GM19467 (cell line): ENCODE measurements around the gene PRKN.

Experiments
- ATAC-seq: cut with Tn5 transposase; IDR thresholded peaks from one replicate; pipeline ENCODE4 v1.9.1; 2021; ENCODE audit warnings: mild to moderate bottlenecking, moderate library complexity; ENCODE audit not compliant: unreplicated experiment

PRKN gene

DNA sequence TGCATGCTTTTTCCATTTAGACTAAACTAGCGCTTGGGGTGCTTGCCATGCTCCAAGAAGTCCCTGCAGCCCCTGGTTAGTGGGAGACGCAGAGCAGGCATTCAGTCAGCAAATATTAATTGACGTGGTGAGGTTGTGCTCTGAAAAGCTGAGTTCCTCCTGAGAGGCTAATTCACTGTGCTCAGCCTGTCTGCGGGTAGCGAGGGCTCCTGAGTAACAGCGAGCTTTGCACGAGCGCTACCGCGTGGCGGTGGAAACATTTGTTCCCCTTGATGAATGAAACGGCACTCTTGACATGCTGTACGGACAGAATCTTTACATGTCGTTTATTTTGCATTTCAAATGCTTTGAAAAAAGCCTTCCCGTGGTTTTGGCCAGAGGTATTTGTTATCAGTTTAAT, 1283.1 kb downstream of the PRKN start:
- no peak for ATAC-seq

DNA sequence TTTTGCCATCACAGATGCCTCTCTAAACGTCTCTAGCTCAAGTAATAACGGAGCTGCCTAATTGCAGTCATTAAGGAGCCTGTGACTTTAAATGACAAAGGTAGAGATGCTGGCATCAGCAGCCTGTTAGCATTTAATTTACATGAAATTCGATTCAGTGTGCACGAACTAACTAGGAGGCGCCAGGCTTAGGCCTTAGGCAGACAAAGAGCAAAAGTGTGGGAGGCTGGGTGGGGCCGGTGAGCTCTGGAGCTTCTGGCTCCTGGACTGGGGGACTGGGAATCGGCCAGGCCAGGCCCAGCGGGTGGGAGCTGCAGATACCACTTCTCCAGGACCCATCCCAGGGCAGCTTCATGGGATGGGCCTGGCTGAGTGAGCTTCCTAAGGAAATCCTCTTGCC, 1283.7 kb downstream of the PRKN start:
- ATAC-seq, result no peak

DNA sequence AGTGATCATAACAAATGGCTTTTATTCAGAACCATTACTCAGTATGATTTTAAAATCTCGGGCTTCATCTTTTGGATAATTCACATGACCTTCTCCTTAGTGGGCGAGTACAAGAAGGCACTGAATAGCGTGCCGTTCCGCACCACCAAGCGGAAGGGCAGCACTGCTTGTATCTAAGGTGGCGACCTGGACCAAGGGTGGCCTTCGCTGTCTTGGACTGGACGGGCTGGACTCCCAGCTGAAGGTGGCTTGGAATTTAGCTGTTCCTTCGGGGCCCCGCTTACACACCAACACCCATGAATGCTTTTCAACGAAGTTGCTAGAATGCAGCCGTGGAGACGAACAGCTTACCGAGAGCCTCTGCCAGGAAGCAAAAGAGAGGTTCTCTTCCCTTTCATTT, 1285.1 kb downstream of the PRKN start:
- ATAC-seq, result no peak

DNA sequence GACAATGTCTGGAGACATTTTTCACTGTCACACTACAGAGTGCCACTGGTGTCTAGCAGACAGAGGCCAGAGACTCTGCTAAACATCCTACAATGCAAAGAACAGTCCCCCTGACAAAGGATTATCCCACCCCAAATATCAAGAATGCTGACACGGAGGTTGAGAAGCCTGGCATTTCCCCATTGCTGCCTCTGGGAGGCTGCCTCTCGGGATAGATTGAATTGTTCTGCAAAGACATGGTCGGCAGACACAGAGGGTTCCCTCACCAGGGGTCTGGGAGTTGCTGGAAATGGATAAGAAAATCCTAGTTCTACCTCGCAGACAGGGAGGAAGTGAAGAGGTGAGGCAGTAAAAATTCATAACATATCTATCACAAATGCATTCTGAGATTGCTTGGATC, 1287.3 kb downstream of the PRKN start:
- no peak for ATAC-seq

DNA sequence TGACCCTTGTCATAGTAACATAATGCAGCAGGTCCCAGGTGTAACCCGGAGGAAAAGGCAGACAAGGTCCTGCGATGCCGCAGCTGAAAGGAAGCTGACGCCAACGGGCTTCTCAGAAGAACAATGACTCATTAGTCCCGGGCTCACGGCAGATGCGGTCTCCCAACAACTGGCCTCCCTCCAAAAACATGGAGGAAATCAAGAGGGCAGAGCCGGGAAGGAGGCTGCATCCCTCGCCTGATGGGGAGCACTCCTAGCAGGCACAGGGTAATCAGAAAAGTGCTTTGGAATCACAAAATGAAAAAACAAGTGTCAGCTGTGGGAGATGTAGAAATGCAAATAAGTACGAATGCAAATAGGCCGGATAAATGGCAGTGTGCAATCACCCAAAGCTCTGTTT, 1288.5 kb downstream of the PRKN start:
- no peak for ATAC-seq

DNA sequence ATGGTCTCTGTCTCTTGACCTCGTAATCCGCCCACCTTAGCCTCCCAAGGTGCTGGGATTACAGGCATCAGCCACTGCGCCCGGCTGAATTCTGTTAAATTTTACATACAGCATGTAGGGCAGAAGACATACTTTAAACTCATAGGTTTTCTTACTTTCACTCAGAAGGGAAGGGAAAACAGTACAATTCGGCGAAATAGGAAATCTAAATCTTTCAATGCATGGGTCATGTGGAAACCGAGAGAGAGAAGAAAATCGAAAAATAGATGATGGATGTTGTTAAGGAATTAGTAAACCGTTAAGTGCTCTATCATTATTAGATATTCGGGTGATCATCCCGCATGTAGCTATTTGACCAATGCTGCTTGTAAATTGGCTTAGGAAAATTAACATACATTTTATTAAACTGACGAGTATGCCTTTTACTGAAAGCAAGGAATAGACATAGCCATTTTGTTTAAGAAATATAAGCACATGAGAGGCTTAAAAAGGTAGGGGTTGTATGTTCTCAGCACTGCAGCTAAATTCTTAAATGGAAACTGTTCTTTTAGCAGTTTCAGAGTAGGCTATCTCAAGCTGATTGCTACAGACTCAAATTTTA, 1289.0 kb downstream of the PRKN start:
- ATAC-seq, result no peak

DNA sequence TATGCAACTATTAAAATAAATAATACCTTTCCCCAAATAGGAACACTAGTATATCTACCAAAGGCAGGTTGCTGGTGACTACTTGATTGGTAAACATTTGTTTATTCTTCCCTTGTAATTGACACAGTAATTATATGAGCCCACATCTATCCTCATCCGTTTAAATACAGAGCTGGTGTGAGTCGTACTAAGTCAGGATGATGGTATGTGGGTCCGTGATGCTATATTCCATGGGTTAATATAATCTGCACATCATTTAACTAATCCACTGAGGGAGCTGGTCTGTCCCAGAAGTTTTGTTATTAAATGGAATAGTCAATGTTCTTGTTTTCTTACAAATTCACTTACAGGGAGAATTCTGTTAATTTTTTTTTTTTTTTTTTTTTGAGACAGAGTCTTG, 1289.7 kb downstream of the PRKN start:
- no peak for ATAC-seq

DNA sequence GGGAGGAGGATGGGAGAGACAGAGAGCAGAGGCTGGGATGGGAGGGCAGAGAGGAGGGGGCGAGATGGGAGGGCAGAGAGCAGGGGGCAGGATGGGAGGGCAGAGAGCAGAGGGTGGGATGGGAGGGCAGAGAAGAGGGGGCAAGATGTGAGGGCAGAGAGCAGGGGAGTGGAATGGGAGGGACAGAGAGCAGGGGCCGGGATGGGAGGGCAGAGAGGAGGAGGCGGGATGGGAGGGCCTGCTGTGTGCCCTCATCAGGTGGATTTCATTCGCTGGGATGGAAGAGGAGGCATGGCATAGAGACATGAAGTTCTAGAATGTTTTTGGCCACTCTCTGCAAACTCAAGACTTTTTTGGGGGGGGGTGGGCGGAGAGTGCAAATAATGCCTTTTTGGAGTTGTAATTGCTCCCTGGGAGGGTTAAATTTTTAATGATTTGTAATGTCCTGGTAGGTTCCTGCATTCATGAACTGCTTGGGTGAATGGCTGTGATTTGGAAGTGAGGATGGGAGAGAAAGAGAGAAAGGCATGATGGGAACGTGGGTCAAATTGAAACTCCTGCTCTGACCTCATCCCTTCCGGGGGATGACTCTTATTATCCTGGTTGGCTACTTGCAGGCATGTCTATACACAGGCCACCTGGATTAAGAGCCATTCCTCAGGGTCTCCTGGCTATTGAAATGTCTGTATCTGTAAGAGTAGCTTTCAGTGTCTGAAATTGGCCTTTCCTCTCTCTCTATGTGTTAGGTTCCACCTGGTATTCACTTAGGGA, 1291.3 kb downstream of the PRKN start:
- no peak for ATAC-seq

DNA sequence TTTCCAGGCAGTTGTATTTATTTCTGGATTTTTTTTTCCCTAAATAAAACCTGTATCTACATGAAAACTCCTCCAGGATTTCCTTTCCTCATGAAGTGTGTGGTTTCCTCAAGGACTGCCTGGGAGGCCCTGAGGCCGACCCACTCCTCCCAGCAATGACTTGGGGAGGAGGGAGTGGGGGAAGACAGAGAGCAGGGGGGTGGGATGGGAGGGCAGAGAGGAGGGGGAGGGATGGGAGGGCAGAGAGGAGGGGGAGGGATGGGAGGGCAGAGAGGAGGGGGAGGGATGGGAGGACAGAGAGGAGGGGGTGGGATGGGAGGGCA, 1291.9 kb downstream of the PRKN start:
- ATAC-seq, result no peak

DNA sequence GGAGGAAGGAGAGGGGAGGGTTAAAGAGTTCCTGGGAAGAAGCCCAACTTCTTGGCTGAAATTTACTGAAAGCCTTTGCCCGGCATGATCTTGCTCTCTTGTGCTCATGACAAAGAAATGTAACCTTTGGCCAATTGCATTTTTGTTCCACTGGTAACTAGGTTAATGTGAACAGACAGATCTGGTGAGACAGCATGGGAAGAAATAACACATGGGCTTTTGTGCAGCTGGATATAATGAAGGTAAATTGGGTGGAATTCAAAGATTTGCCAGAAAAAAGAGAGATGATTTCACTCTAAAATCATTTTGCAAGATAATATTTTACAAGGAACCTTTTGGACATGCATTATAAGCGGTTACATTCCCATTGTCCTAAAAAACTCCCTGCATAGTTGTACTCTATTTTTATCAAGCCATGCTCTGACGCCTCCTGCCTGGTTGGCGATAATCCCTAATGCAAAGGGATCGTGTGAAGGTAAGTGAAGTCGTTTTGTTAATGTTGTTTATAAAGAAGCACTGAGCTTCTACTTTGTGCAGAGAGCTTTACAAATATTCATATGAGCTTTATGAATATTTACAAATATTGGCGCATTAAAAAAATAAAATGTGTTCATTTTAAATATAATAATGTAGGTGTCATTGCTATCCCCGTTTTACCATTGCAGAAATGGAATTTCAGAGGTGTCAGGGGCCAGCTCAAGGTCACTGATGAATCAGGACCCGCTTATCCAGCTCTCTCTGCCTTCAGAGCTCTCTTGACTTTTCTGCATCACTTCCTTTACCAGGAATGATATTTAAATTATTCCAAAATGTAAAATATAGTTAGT, 1292.4 kb downstream of the PRKN start:
- no peak for ATAC-seq

DNA sequence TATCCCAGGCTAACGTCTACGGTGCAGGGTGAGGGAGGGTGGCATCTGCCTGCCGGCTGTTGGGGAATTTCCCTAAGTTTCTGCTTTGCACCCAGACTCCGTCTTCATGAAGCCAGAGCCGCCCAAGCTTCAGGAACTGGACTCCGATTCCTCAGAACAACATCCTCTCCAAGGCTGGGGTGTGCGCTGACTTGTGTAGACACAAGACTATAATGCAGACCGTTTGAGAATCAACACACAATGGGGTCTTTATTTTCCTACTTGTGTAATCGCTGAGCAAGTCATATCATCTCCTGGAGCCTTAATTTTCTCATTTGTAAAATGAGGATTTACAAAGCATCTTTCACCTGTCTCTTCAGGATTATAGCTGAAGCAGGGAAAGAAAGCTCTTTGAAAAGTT, 1293.2 kb downstream of the PRKN start:
- no peak for ATAC-seq

DNA sequence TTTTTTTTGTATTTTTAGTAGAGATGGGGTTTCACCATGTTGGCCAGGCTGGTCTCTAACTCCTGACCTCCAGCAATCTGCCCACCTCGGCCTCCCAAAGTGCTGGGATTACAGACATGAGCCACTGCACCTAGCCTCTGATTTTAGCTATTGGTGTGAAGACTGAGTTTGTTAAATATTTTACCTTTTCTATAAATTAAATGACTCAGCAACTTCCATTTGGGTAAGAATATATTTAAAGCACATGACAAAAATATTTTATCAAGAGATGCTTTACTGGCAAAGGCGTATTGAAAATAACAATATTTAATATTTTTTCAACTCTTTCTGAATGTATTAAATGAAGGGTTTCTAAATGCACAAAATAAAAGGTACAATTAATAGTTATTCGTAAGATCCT, 1295.0 kb downstream of the PRKN start:
- no peak for ATAC-seq

DNA sequence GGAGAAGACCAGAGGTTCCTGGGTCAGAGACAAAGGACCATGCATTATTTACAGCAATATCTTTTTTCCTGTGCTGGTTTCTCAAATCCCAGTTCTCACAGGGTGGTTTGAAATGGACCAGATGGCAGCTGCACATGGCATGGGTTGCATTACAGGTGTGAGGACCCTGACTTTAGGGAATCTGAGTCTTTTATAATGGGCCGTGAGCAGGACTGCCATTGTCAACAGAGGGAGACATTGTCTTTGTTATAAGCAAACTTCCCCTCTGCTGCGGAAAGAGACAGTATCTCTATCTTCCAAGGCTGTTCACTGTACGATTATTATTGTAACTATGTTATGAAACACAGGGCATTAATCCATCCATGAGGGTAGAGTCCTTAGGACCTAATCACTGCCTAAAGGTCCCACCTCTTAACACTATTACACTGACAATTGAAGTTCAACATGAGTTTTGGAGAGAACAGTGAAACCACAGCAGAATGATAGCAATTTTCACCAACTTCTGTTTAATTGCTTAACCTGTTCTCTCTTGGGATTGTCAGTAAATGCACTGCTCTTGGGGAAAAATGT, 1297.6 kb downstream of the PRKN start:
- ATAC-seq, result no peak

DNA sequence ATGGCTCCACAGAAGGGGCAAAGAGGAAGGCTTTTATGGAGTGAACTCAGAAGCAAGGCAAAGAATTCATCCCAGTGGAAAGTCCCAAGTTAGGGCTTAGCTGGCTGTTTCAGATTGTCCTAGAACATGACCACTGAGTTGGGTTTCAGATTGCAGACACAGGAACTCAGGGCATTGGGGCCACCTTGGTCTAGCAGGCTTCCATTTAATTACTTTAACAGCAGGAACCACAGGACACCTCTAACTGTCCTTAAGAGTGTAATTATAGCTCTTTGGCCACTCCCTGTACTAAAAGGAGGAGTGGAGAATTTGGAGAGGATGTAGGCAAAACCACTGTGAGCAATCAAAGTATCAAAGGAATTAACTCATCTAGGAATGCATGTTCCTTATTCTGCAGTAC, 1303.1 kb downstream of the PRKN start:
- no peak for ATAC-seq

DNA sequence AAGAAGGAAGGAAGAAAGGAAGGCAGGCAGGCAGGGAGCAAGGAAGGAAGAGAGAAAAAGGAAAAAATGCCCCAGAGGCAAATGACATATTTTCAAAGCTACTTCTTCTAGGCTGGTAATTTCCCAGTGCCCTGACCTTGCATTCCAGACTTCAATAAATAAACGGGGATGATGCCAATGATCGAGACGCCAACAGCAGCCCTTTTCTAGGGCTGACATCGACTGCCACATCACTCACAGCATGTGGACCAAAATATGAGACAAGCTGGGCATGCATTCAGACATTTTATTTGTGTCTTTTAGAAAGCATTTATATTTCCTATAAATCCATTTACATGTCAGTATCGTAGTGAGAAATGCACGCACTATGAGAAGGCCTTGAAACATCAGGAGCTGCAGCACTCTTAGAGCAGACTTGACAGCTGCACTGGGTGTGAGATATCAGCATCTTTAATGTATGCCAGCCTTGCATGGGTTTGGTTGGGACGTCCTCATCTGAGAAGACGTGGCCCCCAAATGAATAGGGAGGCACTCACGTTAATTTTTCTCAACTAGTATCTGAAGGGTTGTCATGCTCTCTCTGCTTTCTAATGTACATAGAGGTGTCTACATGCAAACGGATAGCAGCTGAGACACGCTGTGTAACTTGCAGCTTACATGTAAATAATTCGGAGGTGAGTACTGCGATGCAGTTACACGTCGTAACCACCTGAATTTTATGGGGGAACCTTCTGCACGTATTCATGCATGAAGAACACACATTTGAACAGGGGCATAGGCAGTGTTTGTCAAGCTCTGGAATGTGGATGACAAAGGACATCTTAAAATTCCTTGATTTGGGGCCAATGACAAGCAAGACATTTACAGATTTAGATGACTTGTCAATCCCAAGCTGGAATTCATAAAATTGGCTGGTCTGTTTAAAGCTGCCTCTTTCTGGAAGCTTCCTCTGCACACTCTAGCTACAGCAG, 1304.6 kb downstream of the PRKN start:
- ATAC-seq, result no peak

DNA sequence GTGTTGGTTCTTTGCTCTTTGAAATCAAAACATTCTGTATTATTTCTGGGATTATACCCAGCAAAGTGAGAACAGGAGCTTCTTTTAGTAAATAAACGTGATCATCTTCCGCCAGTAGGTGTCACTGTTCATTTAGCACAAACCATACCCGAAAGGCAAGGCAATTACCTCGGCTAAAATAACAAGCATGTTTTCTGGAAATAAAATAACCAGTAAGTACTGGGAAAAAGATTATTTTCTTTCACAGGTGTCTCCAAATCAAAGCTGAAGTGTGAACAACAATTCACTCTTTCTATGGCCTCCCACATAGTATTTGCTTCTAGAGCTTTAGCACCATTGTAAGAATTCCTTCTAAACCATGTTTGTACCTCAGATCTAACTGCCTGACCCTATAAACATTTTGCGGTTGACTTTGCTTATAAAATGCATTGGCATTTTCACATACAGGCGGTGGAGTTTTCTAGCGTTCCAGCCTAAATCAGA, 1309.1 kb downstream of the PRKN start:
- ATAC-seq, result peak; percentile 66

DNA sequence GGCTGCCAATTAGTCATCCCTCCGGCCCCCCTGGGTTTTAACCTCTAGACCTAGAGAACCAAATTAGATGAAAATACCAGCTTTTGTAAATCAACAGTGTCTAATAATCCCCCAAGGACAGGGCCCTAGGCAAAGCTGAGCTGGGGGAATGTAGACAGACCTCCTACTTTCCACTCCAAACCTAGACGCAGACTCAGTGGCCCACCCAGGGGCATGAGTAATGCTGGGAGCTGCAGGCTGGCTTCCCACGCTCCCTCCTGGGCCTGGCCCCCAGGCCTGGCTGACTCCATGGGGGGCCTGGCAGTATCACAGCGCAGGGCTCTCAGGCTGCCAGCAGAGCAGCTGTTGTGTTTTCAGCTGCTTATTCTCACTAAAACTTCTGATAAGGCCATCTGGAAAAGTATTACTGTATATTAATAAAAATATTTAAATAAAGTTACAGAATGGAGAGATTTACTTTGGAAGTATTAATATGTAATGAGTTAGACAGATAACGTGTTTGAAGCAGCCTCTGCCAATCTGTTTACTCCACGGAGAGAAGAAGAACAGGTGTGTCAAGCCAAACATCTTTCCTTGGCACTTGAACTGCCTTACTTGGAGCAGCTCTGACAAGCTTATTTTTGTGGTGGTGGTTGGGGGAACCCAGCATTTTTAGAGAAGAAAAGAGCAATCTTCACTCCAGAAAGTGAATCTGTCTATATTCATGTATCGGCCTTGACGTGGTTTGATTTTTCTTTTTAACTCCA, 1309.7 kb downstream of the PRKN start:
- no peak for ATAC-seq

DNA sequence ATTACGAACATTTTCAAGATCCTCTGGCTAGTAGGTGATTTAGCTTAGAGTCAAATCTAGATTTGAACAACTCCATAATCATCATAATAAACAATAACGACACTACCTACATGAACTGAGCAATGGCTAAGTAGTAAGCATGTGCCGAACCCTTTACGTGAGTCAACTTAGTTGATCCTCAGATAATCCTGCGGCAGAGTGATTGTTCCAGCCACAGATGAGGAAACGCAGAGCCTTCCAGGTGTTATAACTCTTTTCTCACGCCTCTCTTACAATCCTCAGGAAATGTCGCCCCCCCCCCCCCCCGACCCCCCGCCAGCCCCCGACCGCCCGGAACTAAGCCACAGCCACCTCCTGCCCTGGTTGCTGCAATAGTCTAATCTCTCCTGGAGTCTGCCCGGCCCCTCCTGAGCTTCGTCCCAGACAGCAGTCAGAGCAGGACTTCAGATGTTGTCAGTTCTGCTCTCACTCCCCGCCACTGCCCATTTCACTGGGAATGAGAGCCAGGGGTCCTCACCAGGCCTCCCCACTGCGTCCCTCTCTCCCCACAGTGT, 1312.2 kb downstream of the PRKN start:
- no peak for ATAC-seq

DNA sequence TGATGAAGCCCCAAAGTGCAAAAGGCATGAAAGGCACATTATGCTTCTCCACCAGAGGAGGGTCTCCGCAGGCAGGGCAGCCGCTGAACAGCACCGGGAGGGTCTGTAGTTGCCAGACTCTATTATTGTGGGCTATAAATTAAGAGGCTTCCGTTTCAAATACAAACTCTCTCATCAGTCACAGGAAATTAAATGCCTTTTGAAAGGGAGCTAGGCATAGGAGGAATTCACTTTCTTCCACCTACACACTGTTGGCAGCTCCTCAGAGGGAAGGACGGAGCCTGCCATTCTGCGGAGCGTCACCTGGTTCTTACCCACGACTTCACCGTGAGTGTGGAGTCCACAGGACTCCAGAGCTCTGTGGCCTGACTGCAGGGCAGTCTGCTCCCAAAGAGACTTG, 1312.9 kb downstream of the PRKN start:
- ATAC-seq, result no peak

DNA sequence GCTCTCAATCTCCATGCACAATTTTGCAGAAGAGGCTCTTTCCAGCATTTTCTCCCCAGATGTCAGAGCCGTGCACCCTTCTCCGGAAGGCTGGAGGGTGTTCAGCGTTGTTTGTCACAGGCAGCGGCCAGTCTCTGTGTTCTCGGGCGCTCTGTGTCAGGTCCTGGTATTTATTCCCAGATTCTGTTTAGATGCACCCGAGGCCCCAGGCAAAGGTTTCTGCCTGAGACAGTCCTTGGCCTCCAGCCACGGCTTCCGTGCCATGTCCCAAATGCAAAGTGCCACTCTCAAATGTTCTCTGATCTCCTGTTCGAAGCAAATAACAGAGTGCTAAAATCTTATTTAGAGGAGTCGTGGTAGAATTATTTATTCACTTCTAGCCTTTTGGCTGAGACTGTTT, 1313.4 kb downstream of the PRKN start:
- ATAC-seq, result no peak
